Loucy (cell line): ENCODE results near the gene CUEDC1.

Source experiments
- EZH2phosphoT487 ChIP-seq: fragments of 200-600 bp; IDR thresholded peaks from 2 replicates; pipeline ENCODE4 v1.6.1; 2018; ENCODE audit warnings: antibody characterized with exemption, mild to moderate bottlenecking, moderate library complexity, borderline replicate concordance
- TF ChIP-seq, protein P1 (sequence below): fragments of 200-600 bp; sonication (generic); conservative IDR thresholded peaks from 2 replicates; pipeline ENCODE4 v1.5.1; 2014; ENCODE audit warnings: mild to moderate bottlenecking, antibody characterized with exemption, low read length

GRCh38 chr17:57955183-57955931 is at the start of gene CUEDC1:
- TF ChIP-seq, protein P1, sequence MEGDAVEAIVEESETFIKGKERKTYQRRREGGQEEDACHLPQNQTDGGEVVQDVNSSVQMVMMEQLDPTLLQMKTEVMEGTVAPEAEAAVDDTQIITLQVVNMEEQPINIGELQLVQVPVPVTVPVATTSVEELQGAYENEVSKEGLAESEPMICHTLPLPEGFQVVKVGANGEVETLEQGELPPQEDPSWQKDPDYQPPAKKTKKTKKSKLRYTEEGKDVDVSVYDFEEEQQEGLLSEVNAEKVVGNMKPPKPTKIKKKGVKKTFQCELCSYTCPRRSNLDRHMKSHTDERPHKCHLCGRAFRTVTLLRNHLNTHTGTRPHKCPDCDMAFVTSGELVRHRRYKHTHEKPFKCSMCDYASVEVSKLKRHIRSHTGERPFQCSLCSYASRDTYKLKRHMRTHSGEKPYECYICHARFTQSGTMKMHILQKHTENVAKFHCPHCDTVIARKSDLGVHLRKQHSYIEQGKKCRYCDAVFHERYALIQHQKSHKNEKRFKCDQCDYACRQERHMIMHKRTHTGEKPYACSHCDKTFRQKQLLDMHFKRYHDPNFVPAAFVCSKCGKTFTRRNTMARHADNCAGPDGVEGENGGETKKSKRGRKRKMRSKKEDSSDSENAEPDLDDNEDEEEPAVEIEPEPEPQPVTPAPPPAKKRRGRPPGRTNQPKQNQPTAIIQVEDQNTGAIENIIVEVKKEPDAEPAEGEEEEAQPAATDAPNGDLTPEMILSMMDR, result no peak; the same call in 1 of the 2 replicates
- TF ChIP-seq EZH2phosphoT487, result no peak
